GM12891 (cell line): ENCODE results near the gene UBQLN1.

Source experiments
- POLR2A ChIP-seq: IDR thresholded peaks from 2 replicates; pipeline ENCODE4 v1.6.1; 2011; ENCODE audit warnings: low read depth, low read length, control low read depth
- POLR2AphosphoS5 ChIP-seq: IDR thresholded peaks from 2 replicates; pipeline ENCODE4 v1.6.1; 2011; ENCODE audit warnings: low read depth, low read length, control low read depth
- POU2F2 ChIP-seq: IDR thresholded peaks from 2 replicates; pipeline ENCODE4 v1.6.1; 2011; ENCODE audit warnings: low read depth, mild to moderate bottlenecking, control low read depth, low read length, moderate library complexity
- TAF1 ChIP-seq: IDR thresholded peaks from 2 replicates; pipeline ENCODE4 v1.6.1; 2011; ENCODE audit warnings: low read depth, low read length, control low read depth

GRCh38 chr9:83646500-83647239, 61.1 kb downstream of the UBQLN1 start:
- no peak for TF ChIP-seq POLR2A
- TF ChIP-seq POU2F2, result no peak
- TF ChIP-seq TAF1, result no peak
- no peak for TF ChIP-seq POLR2AphosphoS5
